Stimulated activated CD4-positive, alpha-beta T cell treated with anti-CD3 and anti-CD28 coated beads, Interleukin-15, amount 100 ng/mL, for 1 hour (primary cell): ENCODE data around the gene NANOS1.

ENCODE experiments used
- DNase-seq, 2 donors: peaks; one replicate each; pipeline ENCODE4 v3.0.0-alpha.2; 2020; ENCODE audit warnings: low read depth in 1 of 2, low spot score in 1 of 2

Gene NANOS1

GRCh38 chr10:119055472-119055871 is 26.0 kb downstream of the NANOS1 start:
- DNase-seq = no peak

DNA sequence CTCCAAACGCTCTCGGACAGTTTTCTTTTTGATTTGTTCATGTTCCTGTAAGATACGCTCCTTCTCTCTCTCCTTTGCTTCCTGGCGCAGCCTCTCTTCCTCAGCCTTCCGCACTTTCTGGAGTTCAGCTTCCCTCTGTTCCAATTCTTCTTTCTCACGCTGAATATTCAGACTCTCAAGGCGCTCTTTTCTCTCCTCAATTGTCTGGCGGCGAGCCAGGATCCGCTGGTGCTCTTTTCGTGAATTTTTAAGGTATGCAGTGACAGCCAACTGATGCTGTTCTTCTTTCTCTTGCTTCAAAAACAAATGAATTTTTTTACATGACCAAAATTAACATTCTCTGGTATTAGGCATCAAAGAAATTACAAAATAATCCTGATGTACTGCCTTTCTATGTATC is 28.5 kb downstream of the NANOS1 start:
- DNase-seq = no peak

DNA sequence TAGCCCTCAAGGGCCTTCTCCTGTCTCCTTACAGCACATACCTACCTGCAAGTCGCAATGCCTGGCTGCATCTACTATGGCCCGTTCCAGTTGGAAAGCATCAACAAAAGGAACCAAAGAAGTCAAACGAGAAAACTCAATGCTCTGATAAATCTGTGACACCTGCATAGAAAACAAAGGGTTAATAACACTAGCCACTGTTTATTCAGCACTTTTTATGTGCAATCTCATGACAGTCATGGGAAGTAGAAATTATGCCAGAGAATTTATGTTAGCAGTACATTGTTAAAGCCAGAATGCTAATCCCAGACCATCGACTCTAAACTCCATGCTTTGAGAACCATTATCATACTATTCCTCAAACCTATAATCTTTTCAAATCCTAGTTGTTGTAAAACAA is 30.0 kb downstream of the NANOS1 start:
- no peak for DNase-seq

DNA sequence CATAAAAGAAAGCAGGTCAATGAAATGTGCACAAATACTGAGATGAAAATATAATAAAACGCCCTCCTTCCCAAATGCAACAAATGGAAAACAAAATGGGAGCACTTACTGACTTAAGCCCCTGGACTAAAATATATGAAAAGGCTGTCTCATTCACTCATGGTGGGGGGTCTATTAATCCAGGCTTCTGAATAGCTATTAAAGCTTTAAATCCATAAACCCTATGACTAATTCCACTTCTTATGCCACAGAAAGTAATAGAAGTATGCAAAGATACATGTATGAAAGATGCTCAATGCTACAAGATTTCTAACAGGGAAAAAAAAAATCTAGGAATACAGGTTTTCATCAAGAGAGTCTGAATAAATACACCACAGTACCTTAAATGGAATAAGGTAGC is 30.6 kb downstream of the NANOS1 start:
- DNase-seq = no peak

DNA sequence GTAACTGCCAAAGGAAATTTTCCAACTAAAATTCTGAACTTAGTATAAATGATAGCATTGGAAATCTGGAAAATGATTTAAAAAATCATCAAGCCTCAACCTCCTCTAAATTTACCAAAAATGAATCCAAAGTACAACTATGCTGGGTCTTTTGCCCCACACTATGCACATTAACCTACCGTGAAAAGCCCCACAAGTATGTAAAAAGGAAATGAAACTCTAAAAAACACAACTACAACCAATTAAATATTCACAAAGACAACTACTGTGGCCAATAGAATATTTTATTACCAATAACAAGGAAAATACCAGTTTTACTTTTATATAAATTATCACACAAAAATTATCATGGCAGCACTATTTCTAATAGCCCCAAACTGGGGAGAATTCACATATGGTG is 31.8 kb downstream of the NANOS1 start:
- no peak for DNase-seq

DNA sequence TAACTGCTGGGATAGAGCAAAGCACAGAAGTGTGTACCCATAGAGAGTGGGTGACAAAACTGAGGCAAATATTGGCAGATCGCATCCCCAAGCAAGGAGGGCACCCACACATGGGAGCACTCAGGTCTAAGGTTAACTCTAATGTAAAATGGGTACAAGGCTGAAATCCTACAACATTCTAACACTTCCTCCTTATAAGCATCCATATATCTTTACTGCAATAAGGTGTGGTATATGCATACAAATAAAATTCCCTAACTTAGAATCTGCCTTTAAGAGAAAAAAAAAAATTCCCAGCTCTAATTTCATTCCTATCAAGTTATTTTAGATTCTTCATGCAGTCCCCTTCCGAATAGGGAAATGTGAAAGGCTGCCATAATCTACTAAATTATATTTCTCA is 32.4 kb downstream of the NANOS1 start:
- no peak for DNase-seq

- no peak for DNase-seq
Observed at GRCh38 chr10:119070395-119071165, 41.1 kb downstream of the NANOS1 start.

- DNase-seq = no peak
Observed at GRCh38 chr10:119073584-119073983, 44.1 kb downstream of the NANOS1 start.

DNA sequence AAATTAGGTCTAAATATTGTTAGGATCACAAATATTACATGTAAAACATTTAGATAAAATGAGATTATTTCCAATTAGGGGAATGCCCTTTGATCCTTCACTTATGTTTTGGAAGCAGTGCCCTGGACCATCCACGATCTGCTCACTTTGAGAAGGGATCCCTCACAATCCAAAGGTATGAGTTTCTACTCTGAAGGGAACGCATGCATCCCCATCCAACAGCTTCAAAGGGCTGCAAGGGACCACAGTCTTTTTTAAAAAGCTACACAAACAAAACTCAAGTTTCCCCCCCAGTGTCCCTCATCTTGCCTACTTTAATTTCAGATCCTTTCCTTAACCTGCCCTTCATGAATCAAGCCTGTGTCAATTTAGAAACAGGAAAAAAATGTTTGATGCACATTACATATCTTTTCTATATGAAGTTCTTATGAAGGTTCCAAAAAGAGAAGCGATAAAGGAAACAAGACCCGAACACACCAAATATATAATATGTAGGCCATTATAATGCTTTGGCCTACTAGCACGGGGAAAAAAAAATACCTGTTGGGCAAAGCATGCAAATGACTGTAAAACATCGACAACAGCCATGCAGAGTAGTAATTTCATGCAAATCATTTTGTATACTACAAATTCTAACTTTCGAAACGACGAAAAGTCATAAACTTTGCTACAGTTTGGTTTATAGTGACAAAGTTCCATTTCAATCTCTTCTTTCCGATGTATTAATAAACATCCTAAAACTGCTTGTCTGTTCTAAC is 49.1 kb downstream of the NANOS1 start:
- no peak for DNase-seq

DNA sequence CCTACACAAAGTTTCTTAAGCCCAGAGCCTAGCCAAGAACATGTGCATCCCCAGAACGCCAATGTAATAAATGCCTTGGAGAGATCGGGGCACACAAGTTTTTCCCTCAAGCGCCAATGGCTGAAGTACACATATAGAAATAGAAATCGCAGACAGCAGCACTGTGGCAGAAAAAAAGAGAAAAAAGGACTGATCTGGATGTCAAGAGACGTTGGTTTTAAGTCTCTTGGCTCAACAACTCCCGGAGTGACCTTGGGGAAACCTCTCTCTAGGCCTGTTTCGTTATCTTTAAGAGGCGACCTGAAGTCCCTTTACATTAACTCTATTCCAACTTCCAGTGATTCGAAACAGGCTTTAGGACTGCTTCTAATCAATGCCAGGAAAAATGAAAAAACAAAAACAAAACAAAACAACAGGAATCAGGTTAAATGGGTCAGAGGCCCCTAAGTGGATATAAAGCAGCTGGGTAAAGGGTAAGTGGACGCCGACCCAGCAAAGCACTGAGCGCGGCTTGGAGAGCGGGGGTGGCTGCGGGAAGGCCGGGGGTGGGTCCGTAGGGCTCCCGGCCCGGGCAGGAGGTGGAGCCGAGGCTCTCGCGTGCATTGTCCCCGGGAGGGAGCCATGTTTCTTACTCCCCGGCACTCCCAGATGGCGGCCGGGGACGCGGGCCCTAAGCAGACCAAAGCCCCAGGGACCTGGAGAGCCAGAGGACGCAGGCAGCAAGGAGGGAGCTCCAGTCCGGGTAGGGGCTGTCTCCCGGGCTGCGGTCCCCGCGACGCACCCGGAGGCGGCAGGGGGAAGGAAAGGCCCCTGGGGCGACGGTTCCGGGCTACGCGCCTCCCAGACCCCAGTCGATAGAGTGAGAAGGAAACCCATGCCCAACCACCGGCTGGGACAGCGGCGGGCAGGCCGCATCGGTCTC is 50.3 kb downstream of the NANOS1 start:
- peak; percentile 30 to 48 for DNase-seq

DNA sequence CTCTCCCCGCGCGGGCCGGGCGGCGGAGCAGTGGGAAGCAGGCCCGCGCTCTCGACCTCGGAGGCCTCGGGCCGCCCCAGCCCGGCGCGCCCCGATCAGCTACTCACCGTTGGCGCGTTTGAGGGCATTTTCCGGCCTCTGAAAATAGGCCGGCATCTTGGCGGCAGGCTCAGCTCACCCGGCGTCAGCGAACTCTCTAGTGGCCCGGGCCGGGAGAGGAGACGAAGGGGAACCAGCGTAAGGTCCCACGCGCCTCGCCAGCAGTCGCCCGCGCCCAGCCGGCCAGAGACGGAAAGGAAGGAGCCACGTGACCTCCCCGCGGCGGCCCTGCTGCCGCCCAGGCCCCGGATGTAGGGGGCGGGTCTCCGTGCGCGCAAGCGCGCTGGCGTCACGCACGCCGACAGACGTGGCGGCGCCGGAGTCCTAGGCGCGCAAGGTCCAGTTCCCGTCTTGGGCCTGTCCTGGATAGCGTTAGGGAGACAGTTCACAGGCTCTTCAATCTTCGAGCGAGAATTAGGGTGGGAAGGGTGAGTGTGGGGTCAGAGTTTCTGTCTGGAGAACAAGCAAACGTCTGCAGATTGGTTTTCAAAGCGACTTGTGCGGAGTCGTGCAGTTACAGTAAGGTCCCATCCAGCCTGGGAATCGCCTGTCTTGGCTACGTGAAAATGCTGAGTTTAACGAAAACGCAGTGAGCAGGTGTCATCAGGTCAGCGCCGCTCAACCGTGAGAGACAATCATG is 51.2 kb downstream of the NANOS1 start, which contains the start of gene EIF3A:
Gene EIF3A (minus strand): TSS at position 297 of the 739 bp plus-strand sequence. CDS start 141 bp downstream, at position 156.
- DNase-seq = peak; percentile 84 to 91
